Esophagus (tissue), 2 donors: Measurements from ENCODE around the gene NCSTN. TPM values are rescaled to one million over a fixed set of nuclear protein-coding genes. Genes with fewer than 3 reads are reported as not detected.

Experiments used
- H3K27ac ChIP-seq, 2 donors: one replicate each; pipeline ENCODE4 v1.5.1; 2013; ENCODE audit warnings: low read depth in 2 of 2, mild to moderate bottlenecking in 2 of 2, inconsistent platforms in 1 of 2, low read length in 1 of 2, moderate library complexity in 1 of 2
- H3K27me3 ChIP-seq, 2 donors: one replicate each; pipeline ENCODE4 v1.6.1; 2013; ENCODE audit warnings: low read length in 2 of 2, control low read depth in 1 of 2, mild to moderate bottlenecking in 1 of 2; ENCODE audit not compliant: insufficient read depth in 2 of 2, control insufficient read depth in 1 of 2
- H3K36me3 ChIP-seq, 2 donors: one replicate each; pipeline ENCODE4 v1.6.1; 2013; ENCODE audit warnings: low read length in 1 of 2; ENCODE audit not compliant: control insufficient read depth in 2 of 2, insufficient read depth in 2 of 2
- H3K4me1 ChIP-seq, 2 donors: one replicate each; pipeline ENCODE4 v1.6.1; 2013; ENCODE audit warnings: low read length in 1 of 2; ENCODE audit not compliant: control insufficient read depth in 2 of 2, insufficient read depth in 2 of 2
- H3K4me3 ChIP-seq, 2 donors: one replicate each; pipeline ENCODE4 v1.5.1; 2013; ENCODE audit warnings: low read length in 2 of 2, mild to moderate bottlenecking in 2 of 2, low read depth in 1 of 2, moderate library complexity in 1 of 2
- H3K9me3 ChIP-seq, 2 donors: one replicate each; pipeline ENCODE4 v1.6.1; 2013; ENCODE audit warnings: mild to moderate bottlenecking in 2 of 2, low read depth in 1 of 2, low read length in 1 of 2, moderate library complexity in 1 of 2; ENCODE audit not compliant: control insufficient read depth in 2 of 2, insufficient read depth in 1 of 2
- WGBS, 2 donors: extraction: QIAGEN DNeasy Blood & Tissue Kit; methylation state at CpG; one replicate each; pipeline ENCODE4 v1.1.7; 2013; 5-methylcytosine and 5-hydroxymethylcytosine counted together
- polyA plus RNA-seq, 2 donors: library from polyadenylated mRNA; stranded (reverse); fragments of 200-250 nt; gene quantifications; one replicate each; pipeline ENCODE4 v1.2.3, GENCODE V29; 2013
- donor health status: healthy with polysubstance abuse.
- donor health status: Bipolar disorder and iron deficiency.

Gene NCSTN
- polyA plus RNA-seq, 2 donors, result 34.2 to 34.9 TPM

- H3K27ac ChIP-seq, result no peak overlapping the region
Measured at GRCh38 chr1:160344936-160345335, 1.8 kb downstream of the NCSTN start.

GRCh38 chr1:160346463-160346862 lies 3.3 kb downstream of the NCSTN start:
- Histone ChIP-seq H3K27me3 (no peaks in the 10 kb centered on the region), H3K4me3 (no peak overlapping the region), H3K9me3 (no peaks in the 10 kb centered on the region), H3K36me3 (peaks cover 6 to 15% of the 10 kb centered on the region in 2 donors), H3K4me1 (no peaks in the 10 kb centered on the region), H3K27ac (no peak overlapping the region)
- 88 to 92% methylated on average over 10 of the region's 10 CpGs for WGBS, 2 donors

More at GRCh38 chr1:160344936-160345335, 1.8 kb downstream of the NCSTN start:
- Histone ChIP-seq H3K4me3 (peak overlapping the region in 1 of 2 donors; percentile 11), H3K27me3 (no peaks in the 10 kb centered on the region), H3K36me3 (peaks cover 0 to 10% of the 10 kb centered on the region in 2 donors), H3K9me3 (no peaks in the 10 kb centered on the region), H3K4me1 (no peaks in the 10 kb centered on the region)
- 94 to 96% methylated on average over 6 of the region's 6 CpGs for WGBS, 2 donors

- H3K9me3 ChIP-seq, result no peaks in the 10 kb centered on the region
- no peaks in the 10 kb centered on the region for H3K27me3 ChIP-seq
- 66 to 74% methylated on average over 4 of the region's 4 CpGs for WGBS, 2 donors
- no peaks in the 10 kb centered on the region for H3K4me1 ChIP-seq
- H3K27ac ChIP-seq, result no peak overlapping the region
- H3K4me3 ChIP-seq, result no peak overlapping the region
- H3K36me3 ChIP-seq, result peaks cover 11 to 17% of the 10 kb centered on the region in 2 donors
Measured at GRCh38 chr1:160346958-160347357, 3.8 kb downstream of the NCSTN start.

- Histone ChIP-seq H3K9me3 (no peaks in the 10 kb centered on the region), H3K4me1 (no peaks in the 10 kb centered on the region), H3K36me3 (peaks cover 35 to 49% of the 10 kb centered on the region in 2 donors), H3K27me3 (no peaks in the 10 kb centered on the region), H3K27ac (no peak overlapping the region), H3K4me3 (no peak overlapping the region)
- 72 to 82% methylated on average over 4 of the region's 4 CpGs for WGBS, 2 donors
Measured at GRCh38 chr1:160351629-160352028, 8.4 kb downstream of the NCSTN start.

GRCh38 chr1:160352555-160352954 lies 9.4 kb downstream of the NCSTN start:
- peaks cover 0 to 2% of the 10 kb centered on the region in 2 donors for H3K4me1 ChIP-seq
- no peak overlapping the region for H3K4me3 ChIP-seq
- no peaks in the 10 kb centered on the region for H3K27me3 ChIP-seq
- no peaks in the 10 kb centered on the region for H3K9me3 ChIP-seq
- WGBS, 2 donors, result 88 to 89% methylated on average over 8 of the region's 8 CpGs
- H3K36me3 ChIP-seq, result peaks cover 40 to 49% of the 10 kb centered on the region in 2 donors
- no peak overlapping the region for H3K27ac ChIP-seq

GRCh38 chr1:160353223-160353622 lies 10.0 kb downstream of the NCSTN start:
- Histone ChIP-seq H3K4me3 (no peak overlapping the region), H3K4me1 (peaks cover 0 to 2% of the 10 kb centered on the region in 2 donors), H3K27ac (no peak overlapping the region), H3K36me3 (peaks cover 40 to 53% of the 10 kb centered on the region in 2 donors), H3K9me3 (no peaks in the 10 kb centered on the region), H3K27me3 (no peaks in the 10 kb centered on the region)
- 93 to 94% methylated on average over 2 of the region's 2 CpGs for WGBS, 2 donors

- 78 to 79% methylated on average over 5 of the region's 5 CpGs for WGBS, 2 donors
- H3K36me3 ChIP-seq, result peaks cover 40 to 54% of the 10 kb centered on the region in 2 donors
- no peak overlapping the region for H3K27ac ChIP-seq
- no peak overlapping the region for H3K4me3 ChIP-seq
- no peaks in the 10 kb centered on the region for H3K27me3 ChIP-seq
- peaks cover 0 to 2% of the 10 kb centered on the region in 2 donors for H3K4me1 ChIP-seq
- no peaks in the 10 kb centered on the region for H3K9me3 ChIP-seq
Measured at GRCh38 chr1:160354388-160354985, 11.3 kb downstream of the NCSTN start.

GRCh38 chr1:160357286-160358002 lies 14.3 kb downstream of the NCSTN start:
- H3K4me1 ChIP-seq, result peaks cover 0 to 2% of the 10 kb centered on the region in 2 donors
- WGBS, 2 donors, result 79 to 80% methylated on average over 7 of the region's 7 CpGs
- H3K27ac ChIP-seq, result no peak overlapping the region
- H3K4me3 ChIP-seq, result no peak overlapping the region
- peaks cover 35 to 49% of the 10 kb centered on the region in 2 donors for H3K36me3 ChIP-seq
- no peaks in the 10 kb centered on the region for H3K9me3 ChIP-seq
- H3K27me3 ChIP-seq, result no peaks in the 10 kb centered on the region

GRCh38 chr1:160358073-160358472 lies 14.9 kb downstream of the NCSTN start:
- Histone ChIP-seq H3K4me1 (peaks cover 0 to 2% of the 10 kb centered on the region in 2 donors), H3K9me3 (no peaks in the 10 kb centered on the region), H3K27me3 (no peaks in the 10 kb centered on the region), H3K36me3 (peaks cover 31 to 43% of the 10 kb centered on the region in 2 donors), H3K4me3 (no peak overlapping the region), H3K27ac (no peak overlapping the region)
- WGBS, 2 donors, result 82 to 83% methylated on average over 4 of the region's 4 CpGs
